GM18526 (cell line): Measurements from ENCODE around the gene TIMM13.

Experiments
- POLR2A ChIP-seq: IDR thresholded peaks from 3 replicates; pipeline ENCODE4 v1.6.1; 2011; ENCODE audit not compliant: insufficient read length; ENCODE audit errors: extremely low read depth

TIMM13 gene

DNA sequence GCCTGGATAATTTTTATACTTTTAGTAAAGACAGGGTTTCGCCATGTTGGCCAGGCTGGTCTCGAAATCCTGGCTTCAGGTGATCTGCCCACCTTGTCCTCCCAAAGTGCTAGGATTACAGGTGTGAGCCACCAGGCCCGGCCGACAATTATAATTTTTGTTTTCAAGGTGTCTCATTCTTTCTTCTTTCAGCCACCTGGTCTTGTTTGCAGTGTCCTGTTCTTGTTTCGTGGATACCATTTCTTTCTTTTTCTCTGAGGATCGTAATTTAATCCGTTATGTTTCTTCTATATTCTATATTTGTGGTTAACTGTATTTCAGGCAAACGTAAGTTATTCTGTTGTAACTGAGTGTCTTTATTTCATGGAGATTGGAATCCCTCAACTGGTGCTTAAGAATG lies 15.7 kb downstream of the TIMM13 start:
- TF ChIP-seq POLR2A = no peak

DNA sequence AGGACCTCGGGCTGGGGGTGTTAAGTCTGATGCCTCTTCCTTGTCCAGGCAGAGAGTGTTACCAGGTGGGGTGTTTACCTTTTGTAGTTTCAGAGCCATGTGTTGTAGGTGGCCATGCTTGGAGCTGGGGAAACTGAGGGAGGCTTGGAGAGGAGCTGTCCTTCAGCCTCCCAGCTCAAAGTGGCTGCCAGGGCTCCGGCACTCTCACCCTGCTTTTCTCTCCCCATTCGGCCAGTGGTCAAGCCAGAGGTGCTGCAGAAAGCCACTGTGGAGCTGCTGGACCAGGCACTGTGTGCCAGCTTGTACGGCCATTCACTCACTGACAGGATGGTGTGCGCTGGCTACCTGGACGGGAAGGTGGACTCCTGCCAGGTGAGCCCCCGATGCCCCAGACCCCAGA lies 17.4 kb downstream of the TIMM13 start:
- no peak for TF ChIP-seq POLR2A

DNA sequence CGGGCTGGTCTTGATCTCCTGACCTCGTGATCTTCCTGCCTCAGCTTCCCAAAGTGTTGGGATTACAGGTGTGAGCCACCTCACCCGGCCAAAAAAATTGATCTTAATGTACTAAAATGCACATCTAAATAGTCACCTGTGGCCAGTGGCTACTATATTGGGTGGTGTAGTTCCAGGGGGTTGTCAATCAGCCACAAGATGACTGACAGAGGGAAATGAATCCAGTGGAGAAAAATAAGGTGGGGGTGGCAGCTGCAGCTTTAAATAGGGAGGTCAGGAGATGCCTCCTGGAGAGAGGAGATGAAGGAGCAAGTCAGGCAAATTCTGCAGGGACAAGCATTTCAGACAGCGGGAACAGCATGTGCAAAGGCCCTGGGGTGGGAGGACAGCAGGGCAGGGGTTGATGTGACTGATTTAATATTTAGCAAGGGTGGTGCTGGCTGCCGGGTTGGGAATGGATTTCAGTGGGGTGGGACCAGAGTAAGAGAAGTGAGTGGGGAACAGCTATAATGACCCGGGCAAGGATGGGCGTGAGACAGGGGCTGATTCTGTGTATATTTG lies 18.0 kb downstream of the TIMM13 start:
- TF ChIP-seq POLR2A = no peak

DNA sequence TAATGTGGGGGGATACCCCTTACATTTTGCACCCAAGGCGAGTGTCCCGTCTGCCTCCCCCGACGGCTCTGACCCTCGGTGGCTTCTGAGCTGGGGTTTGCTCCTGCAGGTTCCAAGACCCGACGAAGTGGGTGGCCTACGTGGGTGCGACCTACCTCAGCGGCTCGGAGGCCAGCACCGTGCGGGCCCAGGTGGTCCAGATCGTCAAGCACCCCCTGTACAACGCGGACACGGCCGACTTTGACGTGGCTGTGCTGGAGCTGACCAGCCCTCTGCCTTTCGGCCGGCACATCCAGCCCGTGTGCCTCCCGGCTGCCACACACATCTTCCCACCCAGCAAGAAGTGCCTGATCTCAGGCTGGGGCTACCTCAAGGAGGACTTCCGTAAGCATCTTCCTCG lies 19.1 kb downstream of the TIMM13 start:
- TF ChIP-seq POLR2A = no peak

DNA sequence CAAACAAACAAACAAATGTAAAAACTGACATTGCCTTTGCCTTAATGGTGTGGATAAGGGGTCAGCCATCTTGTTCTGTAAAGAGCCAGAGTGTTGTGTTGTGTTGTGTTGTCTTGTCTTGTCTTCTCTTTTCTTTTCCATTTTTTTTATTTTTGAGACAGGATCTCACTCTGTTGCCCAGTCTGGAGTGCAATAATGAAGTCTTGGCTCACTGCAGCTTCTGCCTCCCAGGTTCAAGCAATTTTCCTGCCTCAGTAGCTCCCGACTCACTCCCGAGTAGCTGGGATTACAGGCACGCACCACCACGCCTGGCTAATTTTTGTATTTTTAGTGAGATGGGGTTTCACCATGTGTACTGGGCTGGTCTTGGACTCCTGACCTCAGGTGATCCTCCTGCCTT lies 27.8 kb downstream of the TIMM13 start:
- TF ChIP-seq POLR2A = no peak

DNA sequence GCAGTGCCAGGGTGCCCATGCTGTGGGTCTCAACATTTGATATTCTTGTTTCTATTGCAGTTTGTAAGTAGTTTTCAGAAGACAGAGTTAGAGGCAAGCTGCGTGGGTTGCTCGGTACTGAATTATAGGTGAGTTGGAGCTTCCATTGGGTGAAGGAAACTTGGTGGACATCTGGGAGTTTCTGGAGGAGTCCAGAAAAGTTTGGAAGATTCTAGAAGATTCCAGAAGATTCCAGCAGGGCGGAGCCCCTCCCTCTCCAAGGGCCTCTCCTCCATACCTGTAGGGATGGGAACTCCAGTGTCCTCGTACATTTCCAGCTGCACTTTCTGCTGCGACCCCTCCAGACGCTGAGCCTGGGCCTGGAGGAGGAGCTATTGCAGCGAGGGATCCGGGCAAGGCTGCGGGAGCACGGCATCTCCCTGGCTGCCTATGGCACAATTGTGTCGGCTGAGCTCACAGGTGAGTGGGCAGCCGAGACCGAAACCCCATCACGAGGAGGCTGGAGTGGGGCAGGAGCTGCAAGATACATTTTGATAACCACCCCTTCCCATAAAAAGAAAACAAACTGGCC lies 28.6 kb downstream of the TIMM13 start:
- no peak for TF ChIP-seq POLR2A

DNA sequence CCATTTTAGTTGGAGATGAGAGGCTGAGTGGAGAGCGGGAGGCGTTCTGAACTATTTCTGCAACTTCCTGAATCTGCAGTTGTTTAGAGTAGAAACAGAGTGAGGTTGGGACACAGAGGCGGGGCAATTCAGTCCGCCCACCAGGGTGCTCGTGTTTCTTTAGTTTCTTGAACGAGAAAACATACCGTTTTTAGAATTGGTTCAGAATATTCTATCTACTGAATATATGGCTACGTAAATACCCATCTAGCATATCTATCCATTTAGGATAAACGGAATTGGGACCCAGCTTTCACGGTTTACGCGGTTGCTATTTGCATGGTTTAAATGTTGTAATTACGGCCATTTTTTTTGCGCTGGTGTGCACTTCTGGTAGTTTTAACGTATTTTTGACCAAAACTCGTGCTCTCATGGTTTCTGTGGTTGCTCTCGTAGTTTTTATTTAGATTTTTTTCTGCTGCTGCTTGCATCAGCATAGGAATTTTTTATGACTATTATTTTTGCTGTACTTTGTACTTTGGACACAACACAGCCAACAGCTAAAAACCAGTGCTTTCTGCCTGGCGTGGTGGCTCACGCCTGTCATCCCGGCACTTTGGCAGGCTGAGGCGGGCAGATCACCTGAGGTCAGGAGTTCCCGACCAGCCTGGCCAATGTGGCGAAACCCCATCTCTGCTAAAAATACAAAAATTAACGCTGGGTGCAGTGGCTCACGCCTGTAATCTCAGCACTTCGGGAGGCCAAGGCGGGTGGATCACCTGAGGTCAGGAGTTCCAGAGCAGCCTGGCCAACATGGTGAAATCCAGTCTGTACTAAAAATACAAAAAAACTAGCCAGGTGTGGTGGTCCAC lies 32.7 kb downstream of the TIMM13 start:
- TF ChIP-seq POLR2A = no peak

DNA sequence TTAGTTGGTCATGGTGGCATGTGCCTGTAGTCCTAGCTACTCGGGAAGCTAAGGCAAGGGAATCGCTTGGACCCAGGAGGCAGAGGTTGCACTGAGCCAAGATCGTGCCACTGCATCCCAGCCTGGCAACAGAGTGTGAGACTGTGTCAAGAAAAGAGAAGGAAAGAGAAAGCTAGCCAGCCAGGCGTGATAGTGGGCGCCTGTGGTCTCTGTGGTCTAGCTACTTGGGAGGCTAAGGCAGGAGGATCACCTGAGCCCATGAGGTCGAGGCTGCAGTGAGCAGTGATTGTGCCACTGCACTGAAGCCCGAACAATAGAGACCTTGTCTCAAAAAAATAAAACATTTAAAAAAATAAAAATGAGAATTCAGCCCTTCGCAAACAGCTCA lies 33.3 kb downstream of the TIMM13 start:
- TF ChIP-seq POLR2A = no peak

DNA sequence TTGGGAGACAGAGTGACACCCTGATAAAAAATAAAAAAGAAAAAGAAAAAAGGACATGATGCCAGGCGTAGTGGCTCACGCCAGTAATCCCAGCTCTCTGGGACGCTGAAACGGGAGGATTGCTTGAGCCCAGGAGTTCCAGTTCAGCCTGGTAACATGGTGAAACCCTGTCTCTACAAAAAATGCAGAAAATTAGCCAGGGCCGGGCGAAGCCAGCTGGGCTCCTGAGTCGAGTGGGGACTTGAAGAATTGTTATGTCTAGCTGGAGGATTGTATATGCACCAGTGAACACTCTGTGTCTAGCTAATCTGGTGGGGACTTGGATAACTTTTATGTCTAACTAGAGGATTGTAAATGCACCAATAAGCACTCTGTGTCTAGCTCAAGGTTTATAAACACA lies 35.0 kb downstream of the TIMM13 start:
- TF ChIP-seq POLR2A = no peak

DNA sequence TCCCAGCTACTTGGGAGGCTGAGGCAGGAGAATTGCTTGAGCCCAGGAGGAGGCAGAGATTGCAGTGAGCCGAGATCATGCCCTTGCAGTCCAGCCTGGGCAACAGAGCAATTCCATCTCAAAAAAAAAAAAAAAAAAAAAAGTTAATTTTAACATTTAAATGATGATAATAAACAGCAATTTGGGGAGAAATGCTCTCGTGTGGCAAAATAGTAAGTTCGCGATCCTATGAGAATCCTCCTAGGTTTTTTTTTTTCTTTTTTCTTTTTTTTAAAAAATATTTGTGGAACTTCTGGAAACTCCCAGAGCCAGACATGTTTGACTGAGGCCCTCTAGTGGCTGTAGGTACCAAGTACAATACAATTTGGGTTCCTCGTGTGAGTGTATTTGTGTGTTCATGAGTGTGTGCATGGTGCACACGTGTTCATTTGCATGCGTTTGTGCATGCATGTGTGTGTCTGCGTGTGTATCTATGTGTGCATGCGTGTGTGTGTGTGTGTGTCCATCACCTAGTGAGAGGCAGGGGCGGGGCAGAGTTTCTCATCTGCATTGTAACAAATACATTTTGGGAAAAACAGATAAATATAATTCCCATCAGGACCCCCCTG lies 36.2 kb downstream of the TIMM13 start:
- no peak for TF ChIP-seq POLR2A

DNA sequence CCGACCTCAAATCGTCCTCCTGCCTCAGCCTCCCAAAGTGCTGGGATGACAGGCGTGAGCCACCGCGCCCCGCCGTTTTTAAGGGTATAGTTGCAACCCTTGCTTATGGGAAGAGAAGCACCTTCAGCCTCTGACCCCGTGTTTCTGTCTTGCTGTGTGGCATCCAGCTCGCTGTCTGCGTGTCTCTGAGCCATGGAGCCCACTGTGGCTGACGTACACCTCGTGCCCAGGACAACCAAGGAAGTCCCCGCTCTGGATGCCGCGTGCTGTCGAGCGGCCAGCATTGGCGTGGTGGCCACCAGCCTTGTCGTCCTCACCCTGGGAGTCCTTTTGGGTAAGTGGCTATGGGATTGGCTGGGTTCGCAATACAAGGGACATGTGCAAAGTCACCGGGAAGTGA lies 37.8 kb downstream of the TIMM13 start:
- TF ChIP-seq POLR2A = no peak

DNA sequence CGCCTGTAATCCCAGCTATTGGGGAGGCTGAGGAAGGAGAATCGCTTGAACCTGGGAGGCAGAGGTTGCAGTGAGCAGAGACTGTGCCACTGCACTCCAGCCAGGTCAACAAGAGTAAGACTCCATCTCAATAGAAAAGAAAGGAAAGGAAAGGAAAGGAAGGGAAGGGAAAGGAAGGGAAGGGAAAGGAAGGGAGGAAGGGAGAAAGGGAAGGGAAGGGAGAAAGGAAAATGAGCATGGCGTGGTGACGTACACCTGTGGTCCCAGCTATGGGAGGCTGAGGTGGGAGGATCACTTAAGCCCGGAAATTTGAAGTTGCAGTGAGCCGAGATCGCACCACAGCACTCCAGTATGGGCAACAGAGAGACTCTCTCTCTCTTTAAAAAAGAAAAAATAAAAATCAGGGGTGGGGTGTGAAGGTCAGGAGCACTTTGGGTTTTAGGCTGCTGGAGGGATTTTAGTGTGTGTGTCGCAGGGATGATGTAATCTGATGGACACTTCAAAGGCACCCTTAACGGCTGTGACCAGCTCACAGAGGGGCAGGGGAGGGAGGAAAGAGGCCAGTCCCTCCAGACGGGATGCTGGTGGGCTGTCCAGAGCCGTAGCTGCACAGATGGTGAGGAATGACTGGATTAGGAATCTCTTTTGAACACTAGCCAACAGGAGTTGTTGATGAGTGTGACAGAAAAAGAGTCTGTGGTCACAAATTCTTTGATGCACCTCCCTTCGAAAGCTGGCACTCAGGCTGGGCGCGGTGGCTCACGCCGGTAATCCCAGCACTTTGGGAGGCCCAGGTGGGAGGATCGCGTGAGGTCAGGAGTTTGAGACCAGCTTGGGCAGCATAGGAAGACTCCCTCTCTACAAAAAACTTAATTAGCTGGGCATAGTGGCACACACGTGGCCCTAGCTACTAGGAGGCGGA lies 39.8 kb downstream of the TIMM13 start:
- TF ChIP-seq POLR2A = no peak

DNA sequence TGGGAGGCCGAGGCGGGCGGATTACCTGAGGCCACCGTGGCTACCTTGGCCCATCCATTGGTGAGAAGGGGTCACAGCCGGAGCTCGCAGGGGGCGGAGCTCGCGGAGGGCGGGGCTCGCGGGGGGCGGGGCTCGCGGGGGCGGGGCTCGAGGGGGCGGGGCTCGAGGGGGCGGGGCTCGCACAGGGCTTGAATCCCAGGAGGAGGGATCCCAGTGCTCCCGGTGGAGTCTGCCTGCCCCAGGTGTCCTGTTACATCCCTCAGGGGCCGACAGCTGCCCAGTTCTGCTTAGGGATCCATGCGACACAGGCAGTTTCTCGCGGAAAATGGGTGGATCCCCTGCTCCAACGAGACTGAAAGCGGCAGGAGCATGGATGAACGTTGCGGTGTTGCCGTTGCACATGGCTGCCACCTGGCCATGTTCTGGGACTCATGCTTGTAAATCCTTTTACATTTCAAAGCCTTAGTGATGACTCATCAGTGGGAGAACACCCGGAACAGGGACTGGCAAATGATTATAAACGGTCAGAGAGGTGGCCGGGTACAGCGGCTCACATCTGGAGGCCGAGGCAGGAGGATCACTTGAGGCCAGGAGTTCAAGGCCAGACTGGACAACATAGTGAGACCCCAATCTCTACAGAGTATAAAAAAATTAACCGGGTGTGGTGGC lies 42.2 kb downstream of the TIMM13 start:
- no peak for TF ChIP-seq POLR2A

DNA sequence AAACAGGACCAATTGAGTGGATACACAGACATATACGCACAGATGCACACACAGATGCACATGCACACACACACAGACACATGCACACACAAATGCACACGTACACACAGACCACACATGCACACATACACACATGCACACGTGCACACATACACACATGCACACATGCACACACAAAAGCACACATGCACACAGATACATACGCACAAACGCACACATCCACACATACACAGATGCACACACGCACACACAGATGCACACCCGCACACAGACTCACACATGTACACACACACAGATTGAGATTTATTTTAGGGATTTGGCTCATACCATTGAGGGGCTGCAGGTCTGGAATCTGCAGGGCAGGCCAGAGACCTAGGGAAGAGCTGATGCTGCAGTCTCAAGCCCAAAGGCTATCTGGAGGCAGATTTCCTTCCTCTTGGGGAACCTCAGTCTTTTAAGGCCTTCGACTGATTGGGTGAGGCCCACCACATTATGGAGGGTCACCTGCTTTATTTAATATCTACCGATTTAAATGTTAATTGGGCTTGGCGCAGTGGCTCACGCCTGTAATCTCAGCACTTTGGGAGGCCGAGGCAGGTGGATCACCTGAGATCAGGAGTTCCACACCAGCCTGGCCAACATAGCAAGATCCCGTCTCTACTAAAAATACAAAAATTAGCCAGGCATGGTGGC lies 44.7 kb downstream of the TIMM13 start:
- TF ChIP-seq POLR2A = no peak
